ENCODE results near the gene RAB3B. TPM values are rescaled to one million over a fixed set of nuclear protein-coding genes. Genes with fewer than 3 reads are reported as not detected.

The RAB3B gene
- total RNA-seq, 1 donor from 2014 or later, result not detected

DNA sequence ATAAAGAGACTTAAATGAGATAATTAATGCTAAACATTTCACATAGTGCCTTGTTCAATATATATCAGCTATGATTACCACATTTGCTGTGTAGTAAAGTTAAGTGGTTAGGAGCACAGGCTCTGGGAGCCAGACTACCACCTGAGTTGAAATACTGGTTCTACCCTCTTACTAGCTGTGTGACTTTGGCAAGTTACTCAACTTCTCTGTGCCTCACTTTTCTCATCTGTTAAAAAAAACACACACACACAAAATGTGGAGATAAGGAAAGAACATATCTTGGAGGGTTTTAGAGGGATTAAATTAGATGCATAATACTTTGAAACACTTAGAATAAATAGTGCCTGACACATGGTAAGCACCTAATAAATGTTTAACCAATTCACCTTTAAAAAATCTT, 60.2 kb downstream of the RAB3B start:
- no peak for TF ChIP-seq CTCF (IDR thresholded peaks at IDR 0.05; ENCODE audit: borderline replicate concordance)

GRCh38 chr1:51928896-51929295, 61.6 kb downstream of the RAB3B start:
- no peak for DNase-seq
- H3K27ac ChIP-seq (replicated peaks), result no peak overlapping the region
- no peak for TF ChIP-seq CTCF (IDR thresholded peaks at IDR 0.05; ENCODE audit: borderline replicate concordance)
- H3K27me3 ChIP-seq (ENCODE audit: low read depth), result peaks cover 72% of the 10 kb centered on the region
- intact Hi-C loops (cut with micrococcal nuclease), result no loop called here
- H3K9me3 ChIP-seq (replicated peaks), result no peaks in the 10 kb centered on the region
- no peak overlapping the region for H3K4me3 ChIP-seq
- H3K4me1 ChIP-seq, result no peaks in the 10 kb centered on the region
- no peaks in the 10 kb centered on the region for H3K36me3 ChIP-seq

More for the DNA sequence above, 60.2 kb downstream of the RAB3B start:
- H3K27ac ChIP-seq (replicated peaks), result no peak overlapping the region
- H3K4me3 ChIP-seq, result no peak overlapping the region
- no peak for DNase-seq
- no peaks in the 10 kb centered on the region for H3K36me3 ChIP-seq
- H3K4me1 ChIP-seq, result no peaks in the 10 kb centered on the region
- H3K9me3 ChIP-seq (replicated peaks), result no peaks in the 10 kb centered on the region
- intact Hi-C loops (cut with micrococcal nuclease), result no loop called here
- H3K27me3 ChIP-seq (ENCODE audit: low read depth), result peaks cover 74% of the 10 kb centered on the region

DNA sequence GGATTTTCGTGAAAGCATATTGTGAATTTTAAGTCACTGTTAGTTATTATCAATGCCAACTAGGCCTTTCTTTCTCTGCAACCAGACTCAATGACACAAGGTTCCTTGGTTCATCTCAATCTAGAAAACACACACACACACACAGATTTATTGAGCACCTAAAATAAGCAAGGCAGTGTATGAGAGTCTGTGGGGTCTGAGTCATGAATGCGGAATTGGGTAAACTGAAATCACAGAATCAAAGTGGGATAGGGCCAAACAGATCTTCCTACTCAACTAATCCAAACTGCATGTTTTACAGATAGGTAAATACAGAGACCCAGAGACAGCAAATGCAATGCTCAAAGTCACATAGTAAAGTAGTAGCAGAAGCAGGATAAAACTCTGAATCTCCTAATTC, 63.5 kb downstream of the RAB3B start:
- no peak for TF ChIP-seq CTCF (IDR thresholded peaks at IDR 0.05; ENCODE audit: borderline replicate concordance)

GRCh38 chr1:51926171-51926812, 64.2 kb downstream of the RAB3B start:
- H3K4me1 ChIP-seq, result no peaks in the 10 kb centered on the region
- no peaks in the 10 kb centered on the region for H3K36me3 ChIP-seq
- no peak overlapping the region for H3K27ac ChIP-seq (replicated peaks)
- intact Hi-C loops (cut with micrococcal nuclease), result no loop called here
- no peak for TF ChIP-seq CTCF (IDR thresholded peaks at IDR 0.05; ENCODE audit: borderline replicate concordance)
- peaks cover 87% of the 10 kb centered on the region for H3K27me3 ChIP-seq (ENCODE audit: low read depth)
- no peaks in the 10 kb centered on the region for H3K9me3 ChIP-seq (replicated peaks)
- H3K4me3 ChIP-seq, result no peak overlapping the region
- no peak for DNase-seq

More for the DNA sequence above, 63.5 kb downstream of the RAB3B start:
- no peaks in the 10 kb centered on the region for H3K36me3 ChIP-seq
- no peaks in the 10 kb centered on the region for H3K9me3 ChIP-seq (replicated peaks)
- H3K27ac ChIP-seq (replicated peaks), result no peak overlapping the region
- H3K4me1 ChIP-seq, result no peaks in the 10 kb centered on the region
- peaks cover 81% of the 10 kb centered on the region for H3K27me3 ChIP-seq (ENCODE audit: low read depth)
- no peak overlapping the region for H3K4me3 ChIP-seq
- no peak for DNase-seq
- intact Hi-C loops (cut with micrococcal nuclease), result no loop called here

DNA sequence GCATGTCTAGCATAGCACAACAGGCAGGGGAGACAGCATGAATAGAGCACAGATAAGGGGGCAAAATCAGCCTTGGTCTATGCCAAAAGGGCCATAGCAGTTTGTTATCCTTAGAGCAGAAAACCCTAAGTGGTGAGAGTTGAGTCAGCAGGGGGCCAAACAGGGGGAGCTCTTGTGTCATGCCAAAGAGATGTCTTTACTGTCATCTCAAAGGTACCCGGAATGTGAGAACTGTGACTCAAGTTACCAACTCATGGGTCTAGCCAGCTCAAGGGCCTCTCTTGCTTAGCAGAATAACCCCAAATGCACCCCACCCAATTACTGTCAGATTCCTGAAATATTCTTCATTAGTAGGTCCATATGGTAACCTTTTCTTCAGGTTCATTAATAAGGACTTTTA, 66.0 kb downstream of the RAB3B start:
- Histone ChIP-seq H3K36me3 (no peaks in the 10 kb centered on the region), H3K9me3 (replicated peaks) (no peaks in the 10 kb centered on the region), H3K27ac (replicated peaks) (no peak overlapping the region), H3K4me1 (no peaks in the 10 kb centered on the region), H3K4me3 (no peak overlapping the region), H3K27me3 (ENCODE audit: low read depth) (peaks cover 87% of the 10 kb centered on the region)
- TF ChIP-seq CTCF (IDR thresholded peaks at IDR 0.05; ENCODE audit: borderline replicate concordance), result no peak
- intact Hi-C loops (cut with micrococcal nuclease), result no loop called here
- no peak for DNase-seq

All from left ventricle myocardium inferior (tissue), 1 donor.